Gastrocnemius medialis (tissue), 4 donors: ENCODE measurements around the gene CDPF1. TPM values are rescaled to one million over a fixed set of nuclear protein-coding genes. Genes with fewer than 3 reads are reported as not detected.

Experiments
- ATAC-seq, 2 donors: fragments of 150-250 bp; one replicate each; pipeline ENCODE4 v1.9.1; 2016
- DNase-seq, 2 donors: peaks; one replicate each; pipeline ENCODE4 v3.0.0-alpha.2; 2019
- H3K27ac ChIP-seq, 4 donors: fragments of 200-600 bp; sonication (generic); 1 replicate in 1 of 4; 2 replicates in 3 of 4; pipeline ENCODE4 v1.5.1; 2016 to 2018; ENCODE audit warnings: mild to moderate bottlenecking in 2 of 4, moderate library complexity in 1 of 4
- H3K27me3 ChIP-seq, 3 donors: fragments of 200-600 bp; sonication (generic) in 2 of 3; 1 replicate in 1 of 3; 2 replicates in 2 of 3; pipeline versions ENCODE4 v1.5.1 to v1.6.0; 2016 to 2019; ENCODE audit warnings: mild to moderate bottlenecking in 1 of 3, moderate library complexity in 1 of 3
- H3K36me3 ChIP-seq, 2 donors: fragments of 200-600 bp; sonication (generic) in 1 of 2; one replicate each; pipeline ENCODE4 v1.5.1; 2017 to 2018
- H3K4me1 ChIP-seq, 2 donors: fragments of 200-600 bp; sonication (generic) in 1 of 2; one replicate each; pipeline ENCODE4 v1.5.1; 2016 to 2017; ENCODE audit warnings: mild to moderate bottlenecking in 2 of 2
- H3K4me3 ChIP-seq, 4 donors: fragments of 200-600 bp; sonication (generic) in 3 of 4; 1 replicate in 1 of 4; 2 replicates in 3 of 4; pipeline ENCODE4 v1.5.1; 2016 to 2019; ENCODE audit warnings: mild to moderate bottlenecking in 2 of 4
- H3K9me3 ChIP-seq, 3 donors: fragments of 200-600 bp; sonication (generic) in 2 of 3; 1 replicate in 1 of 3; 2 replicates in 2 of 3; pipeline ENCODE4 v1.5.1; 2016 to 2019
- POLR2A ChIP-seq, 2 donors: fragments of 450-650 bp; IDR thresholded peaks; one replicate each; pipeline ENCODE4 v1.6.1; 2017; ENCODE audit warnings: antibody characterized with exemption in 2 of 2, mild to moderate bottlenecking in 2 of 2, moderate library complexity in 2 of 2
- in situ Hi-C, 4 donors: fragments of 200-750 bp; cut with MboI; loops; one replicate each; pipeline versions ENCODE4 v1.15.0 to v1.8.0; 2017; ENCODE audit warnings: low sequenced_read_pairs in 4 of 4
- intact Hi-C: fragments of 100-400 bp; cut with DNase I; formaldehyde crosslinking; loops from one replicate; pipeline ENCODE4 v1.15.1; 2023; ENCODE audit warnings: low total_unique reads
- total RNA-seq, 4 donors: library from RNA; depleted of rRNA; stranded (reverse); fragments of >200 nt; gene quantifications; one replicate each; pipeline versions ENCODE4 v1.1.0 to v1.2.3, GENCODE V29; 2016
- TF ChIP-seq, protein P1 (sequence below), 5 experiments: fragments of 450-650 bp in 3 of 5; fragments of 200-600 bp in 2 of 5; sonication (generic) in 2 of 5; IDR thresholded peaks in 4 of 5; conservative IDR thresholded peaks in 1 of 5; 1 replicate in 4 of 5; 2 replicates in 1 of 5; pipeline ENCODE4 v1.5.1; 2016 to 2019; ENCODE audit warnings: antibody characterized with exemption in 5 of 5, mild to moderate bottlenecking in 3 of 5, moderate library complexity in 3 of 5

The CDPF1 gene, protein sequence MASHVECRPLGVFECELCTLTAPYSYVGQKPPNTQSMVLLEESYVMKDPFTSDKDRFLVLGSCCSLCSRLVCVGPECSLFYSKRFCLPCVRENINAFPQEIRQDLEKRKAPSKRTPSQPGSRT
- total RNA-seq = 10 to 100 TPM in 2 of 4 donors, 1 to 10 TPM in 2; 6.3 to 18.8 (median 12.5) TPM

DNA sequence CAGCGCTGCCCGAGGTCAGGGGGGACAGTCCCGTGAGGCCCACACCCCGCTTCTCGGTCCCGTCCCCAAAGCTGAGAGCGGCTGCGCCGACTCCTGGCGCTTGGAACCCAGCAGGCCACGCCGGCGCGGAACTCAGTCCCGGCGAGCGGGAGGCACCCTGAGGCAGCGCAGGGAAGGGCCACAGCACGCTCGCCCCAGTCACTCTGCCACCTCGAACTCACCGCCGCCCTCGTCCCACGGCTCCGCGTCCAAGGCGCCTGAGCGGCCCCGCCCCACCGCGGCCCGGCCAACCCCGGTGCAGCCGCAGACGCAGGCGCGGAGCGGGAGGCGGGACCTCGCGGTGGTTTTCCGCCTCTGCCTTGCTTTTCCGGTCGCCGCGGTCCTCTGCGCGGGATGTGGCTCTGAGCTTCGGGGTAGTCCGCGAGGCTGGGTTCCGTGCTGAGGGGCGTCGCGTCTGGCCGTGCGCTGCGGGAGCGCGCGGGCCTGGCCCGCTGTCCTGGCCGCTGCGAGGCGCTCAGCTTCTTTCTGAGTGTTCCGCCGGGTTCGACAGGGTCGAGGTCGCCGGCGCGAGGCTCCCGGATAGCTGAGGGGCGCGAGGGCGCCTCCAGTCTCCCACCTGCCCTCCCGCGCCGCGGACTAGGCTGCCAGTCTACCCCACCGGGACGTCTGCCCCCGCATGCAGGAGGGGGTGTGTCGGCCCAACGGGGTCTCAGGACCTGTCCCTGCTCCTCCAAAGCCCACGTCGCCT lies at the start of gene CDPF1:
CDPF1 (minus strand) TSS at position 259 of the 748 bp plus-strand sequence. CDS start 2,009 bp downstream, outside the sequence.
- H3K4me3 ChIP-seq = peak within 1 kb of the TSS; percentile 85 to 96 (median 87)
- ATAC-seq = peak; percentile 86 to 87
- peak; percentile 89 to 90 for TF ChIP-seq POLR2A (IDR thresholded peaks at IDR 0.05)
- TF ChIP-seq, protein P1, sequence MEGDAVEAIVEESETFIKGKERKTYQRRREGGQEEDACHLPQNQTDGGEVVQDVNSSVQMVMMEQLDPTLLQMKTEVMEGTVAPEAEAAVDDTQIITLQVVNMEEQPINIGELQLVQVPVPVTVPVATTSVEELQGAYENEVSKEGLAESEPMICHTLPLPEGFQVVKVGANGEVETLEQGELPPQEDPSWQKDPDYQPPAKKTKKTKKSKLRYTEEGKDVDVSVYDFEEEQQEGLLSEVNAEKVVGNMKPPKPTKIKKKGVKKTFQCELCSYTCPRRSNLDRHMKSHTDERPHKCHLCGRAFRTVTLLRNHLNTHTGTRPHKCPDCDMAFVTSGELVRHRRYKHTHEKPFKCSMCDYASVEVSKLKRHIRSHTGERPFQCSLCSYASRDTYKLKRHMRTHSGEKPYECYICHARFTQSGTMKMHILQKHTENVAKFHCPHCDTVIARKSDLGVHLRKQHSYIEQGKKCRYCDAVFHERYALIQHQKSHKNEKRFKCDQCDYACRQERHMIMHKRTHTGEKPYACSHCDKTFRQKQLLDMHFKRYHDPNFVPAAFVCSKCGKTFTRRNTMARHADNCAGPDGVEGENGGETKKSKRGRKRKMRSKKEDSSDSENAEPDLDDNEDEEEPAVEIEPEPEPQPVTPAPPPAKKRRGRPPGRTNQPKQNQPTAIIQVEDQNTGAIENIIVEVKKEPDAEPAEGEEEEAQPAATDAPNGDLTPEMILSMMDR (IDR thresholded peaks at IDR 0.05 in 4 of 5, conservative IDR thresholded peaks at IDR 0.05 in 1 of 5) = peak in 1 of 5 experiments; percentile 12
- no peaks in the 10 kb centered on the region for H3K36me3 ChIP-seq
- DNase-seq = peak; percentile 86
- H3K27ac ChIP-seq = peak within 1 kb of the TSS; percentile 91 to 96 (median 94)
- intact Hi-C loops = loop anchor here (1.0 to 5.0 kb wide), 4 partner anchors 17 to 99 kb away; partner anchors contain the start of genes GTSE1 and PPARA
- no peaks in the 10 kb centered on the region for H3K27me3 ChIP-seq
- peaks cover 17 to 28% of the 10 kb centered on the region in 2 donors for H3K4me1 ChIP-seq
- in situ Hi-C loops = no loop called here
- H3K9me3 ChIP-seq = no peaks in the 10 kb centered on the region

DNA sequence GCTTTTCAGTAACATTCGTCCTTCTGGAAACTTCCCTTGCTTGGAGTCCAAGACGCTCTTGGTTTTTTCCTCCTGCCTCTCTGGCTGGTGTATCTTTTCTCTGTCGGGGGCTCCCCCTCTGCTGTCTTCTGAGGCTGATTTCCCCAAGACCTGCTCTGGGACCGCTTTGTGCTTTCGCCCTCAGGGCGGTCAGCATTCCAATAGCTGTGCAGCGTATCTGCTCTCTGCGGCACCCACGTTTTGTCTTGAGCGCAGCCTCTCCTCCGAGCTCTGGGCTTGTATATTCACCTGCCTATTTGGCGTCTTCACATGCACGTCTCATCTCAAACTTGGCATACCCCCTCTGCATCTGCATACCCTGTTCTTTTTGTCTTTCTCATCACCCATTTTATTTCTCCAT lies 49.0 kb upstream of the CDPF1 start:
- H3K27me3 ChIP-seq = no peaks in the 10 kb centered on the region
- no peak for TF ChIP-seq POLR2A (IDR thresholded peaks at IDR 0.05)
- TF ChIP-seq, protein P1 (IDR thresholded peaks at IDR 0.05 in 4 of 5, conservative IDR thresholded peaks at IDR 0.05 in 1 of 5) = no peak
- in situ Hi-C loops = no loop called here
- DNase-seq = no peak
- H3K36me3 ChIP-seq = no peaks in the 10 kb centered on the region
- no peak for ATAC-seq
- intact Hi-C loops = no loop called here
- H3K4me3 ChIP-seq = no peak overlapping the region
- peaks cover 8 to 14% of the 10 kb centered on the region in 2 donors for H3K4me1 ChIP-seq
- no peaks in the 10 kb centered on the region for H3K9me3 ChIP-seq
- H3K27ac ChIP-seq = no peak overlapping the region

DNA sequence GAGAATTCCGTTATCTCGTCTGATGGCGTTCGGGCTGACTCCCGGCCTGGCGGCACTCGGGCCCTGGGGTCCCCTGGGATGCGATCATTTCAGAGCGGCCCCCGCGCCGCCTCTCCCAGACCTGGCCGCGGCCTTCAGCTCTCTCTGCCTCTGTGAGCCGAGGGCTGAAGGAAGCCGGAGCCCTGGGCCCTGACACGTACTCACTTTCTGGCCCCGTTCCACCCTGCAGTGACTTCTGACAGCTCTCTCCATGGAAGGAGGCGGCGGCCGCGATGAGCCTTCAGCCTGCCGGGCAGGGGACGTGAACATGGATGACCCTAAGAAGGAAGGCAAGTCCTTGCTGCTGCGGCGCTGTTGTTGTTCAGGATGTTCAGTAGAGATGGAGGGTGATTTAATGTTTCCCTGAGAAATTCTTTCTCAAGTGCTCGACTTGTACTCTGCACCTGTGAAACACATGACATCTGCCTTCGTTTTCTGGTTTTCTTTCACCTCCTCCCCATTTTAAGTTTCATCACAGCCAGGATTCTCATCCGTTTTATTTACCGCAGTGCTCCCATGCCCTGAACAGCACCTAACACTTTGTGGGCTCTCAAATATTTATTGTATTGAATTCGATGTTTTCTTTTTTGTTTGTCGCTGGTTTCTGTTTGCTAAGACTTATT lies 47.2 kb upstream of the CDPF1 start:
- Histone ChIP-seq H3K9me3 (no peaks in the 10 kb centered on the region), H3K27me3 (no peaks in the 10 kb centered on the region), H3K27ac (no peak overlapping the region), H3K4me1 (peaks cover 8 to 14% of the 10 kb centered on the region in 2 donors), H3K4me3 (peak overlapping the region; percentile 59 to 82 (median 74)), H3K36me3 (peaks cover 0 to 11% of the 10 kb centered on the region in 2 donors)
- DNase-seq = no peak
- in situ Hi-C loops (no loop called here), intact Hi-C loops (loop anchor here (2.0 kb wide), 2 partner anchors 30 to 46 kb away; partner anchors contain the start of gene CDPF1)
- no peak for ATAC-seq
- TF ChIP-seq, protein P1 (IDR thresholded peaks at IDR 0.05 in 4 of 5, conservative IDR thresholded peaks at IDR 0.05 in 1 of 5) = no peak
- no peak for TF ChIP-seq POLR2A (IDR thresholded peaks at IDR 0.05)

DNA sequence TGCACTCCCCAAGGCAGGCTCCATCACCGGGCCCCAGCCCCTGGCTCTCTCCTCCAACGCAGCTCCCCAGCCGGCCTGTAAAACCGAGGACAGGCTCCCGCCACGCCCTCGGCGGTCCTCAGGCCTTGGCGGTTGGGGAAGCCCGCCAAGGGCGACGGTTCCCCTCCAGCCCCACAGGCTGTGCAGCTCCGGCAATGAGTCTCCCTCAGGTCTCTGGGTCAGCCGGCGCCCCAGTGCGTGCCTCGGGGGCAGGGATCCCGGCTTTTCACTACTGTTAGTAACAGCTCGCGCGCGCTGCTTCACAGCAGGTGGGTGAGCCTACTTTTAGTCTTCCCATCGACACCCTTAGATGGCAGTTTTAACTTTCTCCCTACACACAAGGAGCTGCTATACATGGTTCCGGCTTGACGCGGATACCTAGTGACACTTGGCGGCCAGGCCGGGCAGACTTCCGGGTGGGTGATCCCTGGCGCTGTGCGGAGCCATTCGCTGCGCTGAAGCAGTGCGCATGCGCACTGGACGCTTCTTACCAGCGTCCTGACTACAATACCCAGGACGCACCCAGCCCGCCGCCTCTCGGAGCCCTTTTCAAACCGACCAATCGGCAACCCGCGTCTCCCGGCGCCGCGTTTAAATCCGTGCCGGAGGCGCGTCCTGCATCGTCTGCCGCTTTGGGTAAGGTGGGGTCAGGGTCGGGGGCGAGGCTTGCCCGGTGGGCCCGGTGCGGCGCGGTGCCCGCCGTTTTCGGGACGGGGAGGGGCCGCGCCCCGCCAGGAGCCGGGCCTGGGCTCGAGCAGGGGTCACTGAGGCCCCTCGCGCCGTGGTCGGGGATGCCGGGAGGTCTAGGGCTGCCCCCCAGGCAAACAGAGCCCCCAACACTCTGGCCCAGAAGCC lies 46.4 kb upstream of the CDPF1 start, which contains the start of gene GTSE1:
GTSE1 (plus strand) TSS at position 614 of the 894 bp plus-strand sequence. CDS start 531 bp downstream, outside the sequence.
- peak; percentile 94 to 98 for ATAC-seq
- Histone ChIP-seq H3K4me1 (peaks cover 8 to 14% of the 10 kb centered on the region in 2 donors), H3K27ac (peak within 1 kb of the TSS; percentile 87 to 92 (median 88)), H3K27me3 (no peaks in the 10 kb centered on the region), H3K36me3 (peaks cover 0 to 16% of the 10 kb centered on the region in 2 donors), H3K9me3 (no peaks in the 10 kb centered on the region), H3K4me3 (peak within 1 kb of the TSS; percentile 59 to 82 (median 74))
- in situ Hi-C loops (no loop called here), intact Hi-C loops (loop anchor here (1.0 to 2.0 kb wide), 4 partner anchors 30 to 174 kb away; partner anchors contain the start of gene CDPF1)
- peak; percentile 96 to 98 for DNase-seq
- TF ChIP-seq, protein P1 (IDR thresholded peaks at IDR 0.05 in 4 of 5, conservative IDR thresholded peaks at IDR 0.05 in 1 of 5) = peak in 3 of 5 experiments; percentile 18 to 41 (median 24)
- TF ChIP-seq POLR2A (IDR thresholded peaks at IDR 0.05) = peak; percentile 45 to 54
